Fibroblast of mammary gland (primary cell): ENCODE measurements around the gene ST8SIA6.
A peak's percentile ranks its signal among the peaks of the same experiment; 100 is the strongest.

Experiments
- DNase-seq: peaks from one replicate; pipeline ENCODE4 v3.0.0-alpha.2; 2010; ENCODE audit warnings: low read depth
- H3K4me3 ChIP-seq: 2 replicates; pipeline ENCODE4 v1.5.1; 2011; ENCODE audit warnings: low read depth, mild to moderate bottlenecking, low read length, moderate library complexity; ENCODE audit not compliant: control insufficient read depth
- TF ChIP-seq, protein P1 (sequence below): conservative IDR thresholded peaks from 2 replicates; pipeline ENCODE4 v1.5.1; 2011; ENCODE audit warnings: low read depth, low read length, inconsistent platforms; ENCODE audit not compliant: control insufficient read depth, insufficient read depth

Gene ST8SIA6

DNA sequence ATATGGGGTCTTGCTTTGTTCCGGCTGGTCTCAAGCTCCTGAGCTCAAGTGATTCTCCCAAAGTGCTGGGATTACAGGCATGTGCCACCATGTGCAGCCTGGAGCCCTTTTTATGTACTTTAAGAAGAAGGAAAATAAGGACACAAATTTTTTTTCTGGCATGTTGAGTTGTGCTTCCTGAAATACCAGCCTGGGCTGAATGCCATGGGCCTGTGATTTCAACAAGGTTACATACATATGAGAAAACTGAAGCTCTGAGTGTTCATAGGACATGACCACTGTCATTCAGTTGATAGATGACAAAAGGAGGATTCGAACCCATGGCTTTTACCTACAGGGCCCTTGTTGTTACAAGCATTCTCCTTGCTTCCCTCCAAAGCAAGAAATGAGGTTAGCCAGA, 36.1 kb downstream of the ST8SIA6 start:
- TF ChIP-seq, protein P1, sequence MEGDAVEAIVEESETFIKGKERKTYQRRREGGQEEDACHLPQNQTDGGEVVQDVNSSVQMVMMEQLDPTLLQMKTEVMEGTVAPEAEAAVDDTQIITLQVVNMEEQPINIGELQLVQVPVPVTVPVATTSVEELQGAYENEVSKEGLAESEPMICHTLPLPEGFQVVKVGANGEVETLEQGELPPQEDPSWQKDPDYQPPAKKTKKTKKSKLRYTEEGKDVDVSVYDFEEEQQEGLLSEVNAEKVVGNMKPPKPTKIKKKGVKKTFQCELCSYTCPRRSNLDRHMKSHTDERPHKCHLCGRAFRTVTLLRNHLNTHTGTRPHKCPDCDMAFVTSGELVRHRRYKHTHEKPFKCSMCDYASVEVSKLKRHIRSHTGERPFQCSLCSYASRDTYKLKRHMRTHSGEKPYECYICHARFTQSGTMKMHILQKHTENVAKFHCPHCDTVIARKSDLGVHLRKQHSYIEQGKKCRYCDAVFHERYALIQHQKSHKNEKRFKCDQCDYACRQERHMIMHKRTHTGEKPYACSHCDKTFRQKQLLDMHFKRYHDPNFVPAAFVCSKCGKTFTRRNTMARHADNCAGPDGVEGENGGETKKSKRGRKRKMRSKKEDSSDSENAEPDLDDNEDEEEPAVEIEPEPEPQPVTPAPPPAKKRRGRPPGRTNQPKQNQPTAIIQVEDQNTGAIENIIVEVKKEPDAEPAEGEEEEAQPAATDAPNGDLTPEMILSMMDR = no peak
- DNase-seq = no peak
- no peak overlapping the region for H3K4me3 ChIP-seq

- no peak overlapping the region for H3K4me3 ChIP-seq
- TF ChIP-seq, protein P1 = no peak
- no peak for DNase-seq
These were observed 37.8 kb downstream of the ST8SIA6 start for GRCh38 chr10:17416442-17417211.

GRCh38 chr10:17415046-17415658, 39.2 kb downstream of the ST8SIA6 start:
- no peak overlapping the region for H3K4me3 ChIP-seq
- TF ChIP-seq, protein P1 = no peak
- DNase-seq = no peak

DNA sequence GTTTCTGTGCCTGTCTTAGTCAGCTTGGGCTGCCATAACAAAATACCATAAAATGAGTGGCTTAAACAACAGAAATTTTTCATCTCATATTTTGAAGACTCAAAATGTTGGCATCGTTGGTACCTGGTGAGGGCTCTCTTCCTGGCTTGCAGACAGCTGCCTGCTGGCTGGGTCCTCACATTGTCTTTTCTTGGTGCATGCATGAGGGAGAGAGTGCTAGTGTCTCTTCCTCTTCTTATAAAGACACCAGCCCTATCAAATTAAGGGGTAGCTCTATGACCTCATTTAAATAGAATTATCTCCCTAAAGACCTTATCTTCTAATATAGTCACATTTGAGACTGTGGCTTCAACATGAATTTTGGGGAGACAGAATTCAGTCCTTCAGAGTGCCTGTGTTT, 39.9 kb downstream of the ST8SIA6 start:
- H3K4me3 ChIP-seq = no peak overlapping the region
- no peak for DNase-seq
- TF ChIP-seq, protein P1 = no peak

GRCh38 chr10:17413876-17414275, 40.5 kb downstream of the ST8SIA6 start:
- TF ChIP-seq, protein P1 = no peak
- no peak overlapping the region for H3K4me3 ChIP-seq
- DNase-seq = no peak

- TF ChIP-seq, protein P1 = peak; percentile 8
- DNase-seq = no peak
These were observed 42.1 kb downstream of the ST8SIA6 start for GRCh38 chr10:17412323-17412722.

More at GRCh38 chr10:17412323-17412722, 42.1 kb downstream of the ST8SIA6 start:
- no peak overlapping the region for H3K4me3 ChIP-seq
